Tibial nerve (tissue), 4 donors: Measurements from ENCODE around the gene RRM1. TPM values are rescaled to one million over a fixed set of nuclear protein-coding genes. Genes with fewer than 3 reads are reported as not detected.

Experiments
- DNase-seq, 2 donors: peaks; one replicate each; pipeline ENCODE4 v3.0.0-alpha.2; 2019; ENCODE audit warnings: low spot score in 2 of 2
- H3K27ac ChIP-seq, 4 donors: fragments of 200-600 bp; sonication (generic) in 3 of 4; one replicate each; pipeline ENCODE4 v1.5.1; 2017 to 2019; ENCODE audit warnings: mild to moderate bottlenecking in 1 of 4
- H3K27me3 ChIP-seq, 2 donors: fragments of 200-600 bp; sonication (generic) in 1 of 2; one replicate each; pipeline versions ENCODE4 v1.5.1 to v1.6.0; 2017 to 2019
- H3K36me3 ChIP-seq, 3 donors: fragments of 200-600 bp; sonication (generic); one replicate each; pipeline ENCODE4 v1.5.1; 2018 to 2019
- H3K4me1 ChIP-seq, 4 donors: fragments of 200-600 bp; sonication (generic) in 3 of 4; one replicate each; pipeline ENCODE4 v1.5.1; 2017 to 2019
- H3K4me3 ChIP-seq, 4 donors: fragments of 200-600 bp; sonication (generic) in 3 of 4; one replicate each; pipeline ENCODE4 v1.5.1; 2017 to 2019; ENCODE audit warnings: mild to moderate bottlenecking in 1 of 4, moderate library complexity in 1 of 4
- H3K9me3 ChIP-seq, 4 donors: fragments of 200-600 bp; sonication (generic) in 3 of 4; one replicate each; pipeline ENCODE4 v1.5.1; 2017 to 2019
- CTCF ChIP-seq, 5 experiments: fragments of 200-600 bp in 3 of 5; fragments of 450-650 bp in 2 of 5; sonication (generic) in 3 of 5; IDR thresholded peaks; one replicate each; pipeline ENCODE4 v1.5.1; 2016 to 2019; ENCODE audit warnings: antibody characterized with exemption in 5 of 5, mild to moderate bottlenecking in 3 of 5, moderate library complexity in 2 of 5
- EP300 ChIP-seq, 2 donors: sonication (generic); formaldehyde crosslinking; IDR thresholded peaks; one replicate each; pipeline ENCODE4 v1.6.1; 2017; ENCODE audit warnings: antibody characterized with exemption in 2 of 2, mild to moderate bottlenecking in 1 of 2
- POLR2A ChIP-seq, 2 donors: fragments of 450-650 bp; IDR thresholded peaks; one replicate each; pipeline ENCODE4 v1.6.1; 2017; ENCODE audit warnings: antibody characterized with exemption in 2 of 2, mild to moderate bottlenecking in 2 of 2, moderate library complexity in 2 of 2
- WGBS, 2 donors: methylation state at CpG; one replicate each; pipeline ENCODE4 v1.1.5; 2018; 5-methylcytosine and 5-hydroxymethylcytosine counted together
- total RNA-seq, 4 donors: library from RNA; depleted of rRNA; stranded (reverse); fragments of >200 nt; gene quantifications; one replicate each; pipeline ENCODE4 v1.1.0, GENCODE V29; 2016

The RRM1 gene
- total RNA-seq, 4 donors from 2014 or later, result 23.3 to 35.2 (median 31.5) TPM

- Histone ChIP-seq H3K4me1 (no peaks in the 10 kb centered on the region), H3K27ac (no peak overlapping the region), H3K9me3 (no peaks in the 10 kb centered on the region), H3K27me3 (no peaks in the 10 kb centered on the region), H3K36me3 (peaks cover 0 to 70% (median 21%) of the 10 kb centered on the region in 3 donors), H3K4me3 (no peak overlapping the region)
- DNase-seq, result no peak
- WGBS, 2 donors, result 78 to 81% methylated on average over 9 of the region's 9 CpGs
- TF ChIP-seq CTCF (IDR thresholded peaks at IDR 0.05) (no peak), EP300 (IDR thresholded peaks at IDR 0.05) (no peak), POLR2A (IDR thresholded peaks at IDR 0.05) (no peak)
Observed at GRCh38 chr11:4083198-4083597, 11.4 kb upstream of the RRM1 start.

- WGBS, 2 donors, result 62 to 69% methylated on average over 12 of the region's 12 CpGs
Observed at GRCh38 chr11:4084406-4085125, 10.0 kb upstream of the RRM1 start.

GRCh38 chr11:4085575-4085974 is 9.0 kb upstream of the RRM1 start:
- H3K27me3 ChIP-seq, result no peaks in the 10 kb centered on the region
- no peak for TF ChIP-seq EP300 (IDR thresholded peaks at IDR 0.05)
- no peak for TF ChIP-seq POLR2A (IDR thresholded peaks at IDR 0.05)
- no peak for TF ChIP-seq CTCF (IDR thresholded peaks at IDR 0.05)
- H3K9me3 ChIP-seq, result no peaks in the 10 kb centered on the region
- no peaks in the 10 kb centered on the region for H3K4me1 ChIP-seq
- DNase-seq, result no peak
- no peak overlapping the region for H3K27ac ChIP-seq
- H3K36me3 ChIP-seq, result peaks cover 0 to 82% (median 21%) of the 10 kb centered on the region in 3 donors
- H3K4me3 ChIP-seq, result no peak overlapping the region

More at GRCh38 chr11:4084406-4085125, 10.0 kb upstream of the RRM1 start:
- Histone ChIP-seq H3K36me3 (peaks cover 0 to 80% (median 21%) of the 10 kb centered on the region in 3 donors), H3K4me1 (no peaks in the 10 kb centered on the region), H3K4me3 (no peak overlapping the region), H3K27ac (no peak overlapping the region), H3K27me3 (no peaks in the 10 kb centered on the region), H3K9me3 (no peaks in the 10 kb centered on the region)
- no peak for TF ChIP-seq EP300 (IDR thresholded peaks at IDR 0.05)
- TF ChIP-seq CTCF (IDR thresholded peaks at IDR 0.05), result no peak
- TF ChIP-seq POLR2A (IDR thresholded peaks at IDR 0.05), result no peak
- no peak for DNase-seq

- Histone ChIP-seq H3K4me3 (no peak overlapping the region), H3K9me3 (no peaks in the 10 kb centered on the region), H3K27ac (no peak overlapping the region), H3K27me3 (no peaks in the 10 kb centered on the region), H3K4me1 (no peaks in the 10 kb centered on the region), H3K36me3 (peaks cover 0 to 79% (median 26%) of the 10 kb centered on the region in 3 donors)
- TF ChIP-seq EP300 (IDR thresholded peaks at IDR 0.05), result no peak
- TF ChIP-seq CTCF (IDR thresholded peaks at IDR 0.05), result no peak
- TF ChIP-seq POLR2A (IDR thresholded peaks at IDR 0.05), result no peak
- DNase-seq, result no peak
- WGBS, 2 donors, result 88 to 89% methylated on average over 8 of the region's 8 CpGs
Observed at GRCh38 chr11:4086575-4087353, 7.8 kb upstream of the RRM1 start.

GRCh38 chr11:4087551-4087950 is 7.0 kb upstream of the RRM1 start:
- Histone ChIP-seq H3K36me3 (peaks cover 0 to 74% (median 26%) of the 10 kb centered on the region in 3 donors), H3K27ac (no peak overlapping the region)

More at GRCh38 chr11:4087551-4087950, 7.0 kb upstream of the RRM1 start:
- WGBS, 2 donors, result 92% methylated on average over 5 of the region's 5 CpGs
- Histone ChIP-seq H3K4me3 (no peak overlapping the region), H3K27me3 (no peaks in the 10 kb centered on the region), H3K9me3 (no peaks in the 10 kb centered on the region), H3K4me1 (no peaks in the 10 kb centered on the region)
- TF ChIP-seq POLR2A (IDR thresholded peaks at IDR 0.05), result no peak
- no peak for DNase-seq
